IMR-90 (cell line): Measurements from ENCODE around the gene PCDHA5.

ENCODE experiments used
- BHLHE40 ChIP-seq: fragments of 150-350 bp; IDR thresholded peaks from 2 replicates; pipeline ENCODE4 v1.6.1; 2016; ENCODE audit warnings: mild to moderate bottlenecking, low read depth, low read length
- CEBPB ChIP-seq: IDR thresholded peaks from 2 replicates; pipeline ENCODE4 v1.6.1; 2012; ENCODE audit warnings: low read depth, low read length, improper control_type of control experiment
- CTCF ChIP-seq: conservative IDR thresholded peaks from 2 replicates; pipeline ENCODE4 v1.5.1; 2012; ENCODE audit warnings: mild to moderate bottlenecking, low read depth, low read length, improper control_type of control experiment
- FOS ChIP-seq: fragments of 150-350 bp; IDR thresholded peaks from 2 replicates; pipeline ENCODE4 v1.6.1; 2016; ENCODE audit warnings: low read depth, low read length
- MAZ ChIP-seq: IDR thresholded peaks from 2 replicates; pipeline ENCODE4 v1.6.1; 2012; ENCODE audit warnings: low read depth, mild to moderate bottlenecking, low read length, improper control_type of control experiment, moderate library complexity, borderline replicate concordance
- MXI1 ChIP-seq: IDR thresholded peaks from 2 replicates; pipeline ENCODE4 v1.6.1; 2012; ENCODE audit warnings: low read depth, mild to moderate bottlenecking, low read length, moderate library complexity, borderline replicate concordance
- POLR2A ChIP-seq: IDR thresholded peaks from 2 replicates; pipeline ENCODE4 v1.6.1; 2012; ENCODE audit warnings: mild to moderate bottlenecking, low read depth, low read length
- RFX5 ChIP-seq: IDR thresholded peaks from 2 replicates; pipeline ENCODE4 v1.8.0; 2012; ENCODE audit warnings: low read depth, mild to moderate bottlenecking, low read length, moderate library complexity

- no peak for TF ChIP-seq CTCF
- TF ChIP-seq BHLHE40, result no peak
- TF ChIP-seq CEBPB, result no peak
- TF ChIP-seq MAZ, result no peak
- TF ChIP-seq POLR2A, result no peak
- TF ChIP-seq RFX5, result no peak
- no peak for TF ChIP-seq FOS
- TF ChIP-seq MXI1, result no peak
Measured at GRCh38 chr5:140780512-140780911, 40.9 kb upstream of the PCDHA5 start.
